ENCODE data around the gene LRRC71.
"Not testable (repeated sequence)": the region's sequence is repeated elsewhere in the genome, so short reads cannot be mapped to it uniquely, and the experiment has no call there.

The LRRC71 gene

DNA sequence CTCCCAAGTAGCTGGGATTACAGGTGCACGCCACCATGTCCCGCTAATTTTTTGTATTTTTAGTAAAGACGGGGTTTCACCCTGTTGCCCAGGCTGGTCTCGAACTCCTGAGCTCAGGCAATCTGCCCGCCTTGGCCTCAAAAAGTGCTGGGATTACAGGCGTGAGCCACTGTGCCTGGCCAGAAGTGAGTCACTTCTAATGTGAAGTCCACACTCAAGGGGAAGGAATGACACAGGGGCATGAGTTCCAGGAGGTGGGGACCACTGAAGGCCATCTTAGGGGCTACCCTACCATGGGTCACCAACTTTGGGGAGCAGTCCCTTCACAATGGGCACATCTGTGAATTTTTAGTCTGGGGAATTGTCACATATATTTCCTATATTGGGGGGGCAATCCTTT is 6.3 kb downstream of the LRRC71 start:
- not testable (repeated sequence) for DNase-seq (ENCODE audit: low read depth in 1 of 2, low spot score in 1 of 2)

DNA sequence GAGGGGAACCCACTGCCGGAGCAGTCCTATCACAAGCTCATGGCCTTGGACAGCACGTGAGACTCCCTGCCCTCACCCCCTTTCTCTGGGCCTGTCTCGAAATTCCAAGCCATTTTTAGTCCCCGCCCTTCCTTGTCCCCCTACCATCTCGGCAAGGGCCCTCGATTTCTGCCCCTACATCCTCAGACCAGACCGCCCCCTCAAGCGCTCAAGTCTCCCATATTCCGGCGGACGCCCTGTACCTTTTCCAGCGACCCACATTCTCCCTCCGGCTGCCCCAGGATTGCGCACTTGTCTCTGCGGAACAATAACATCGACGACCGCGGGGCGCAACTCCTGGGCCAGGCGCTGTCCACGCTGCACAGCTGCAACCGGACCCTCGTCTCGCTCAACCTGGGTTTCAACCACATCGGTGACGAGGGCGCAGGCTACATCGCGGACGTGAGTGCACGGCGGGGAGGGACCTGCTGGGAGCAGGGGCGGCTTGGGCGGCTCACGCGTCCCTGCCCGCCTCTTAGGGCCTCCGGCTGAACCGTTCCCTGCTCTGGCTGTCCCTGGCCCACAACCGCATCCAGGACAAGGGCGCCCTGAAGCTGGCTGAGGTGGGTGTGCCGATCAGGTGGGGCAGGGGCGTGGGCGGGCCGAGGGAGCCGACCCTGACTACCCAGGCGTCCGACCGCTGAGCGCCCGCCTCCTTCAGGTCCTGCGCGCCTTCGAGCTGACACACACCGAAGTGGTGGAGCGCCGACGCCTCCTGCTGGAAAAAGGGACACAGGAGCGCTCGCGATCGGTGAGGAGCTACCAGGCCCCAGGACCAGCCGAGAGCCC is 7.0 kb downstream of the LRRC71 start:
- peak; percentile 17 to 56 for DNase-seq (ENCODE audit: low read depth in 1 of 2, low spot score in 1 of 2)

DNA sequence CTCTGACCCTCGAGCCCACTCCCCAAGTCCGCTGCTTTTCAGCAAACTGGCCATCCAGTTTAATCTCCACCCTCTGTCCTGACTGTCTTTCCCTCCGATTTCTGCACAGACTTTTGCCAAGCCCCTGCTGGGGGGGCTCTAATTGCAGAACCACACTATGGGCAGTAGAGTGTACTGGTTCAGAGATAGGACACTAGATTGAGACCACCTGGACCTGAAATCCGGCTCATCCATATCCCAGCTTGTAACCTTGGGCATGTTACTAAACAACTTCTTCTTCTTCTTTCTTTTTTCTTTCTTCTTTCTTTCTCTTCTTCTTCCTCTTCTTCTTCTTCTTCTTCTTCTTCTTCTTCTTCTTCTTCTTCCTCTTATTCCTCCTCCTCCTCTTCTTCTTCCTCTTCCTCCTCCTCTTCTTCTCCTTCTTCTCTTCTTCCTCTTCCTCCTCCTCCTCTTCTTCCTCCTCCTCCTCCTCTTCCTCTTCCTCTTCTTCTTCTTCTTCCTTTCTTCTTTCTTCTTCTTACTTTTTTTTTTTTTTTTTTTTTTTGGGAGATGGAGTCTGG is 7.7 kb downstream of the LRRC71 start:
- no peak for DNase-seq (ENCODE audit: low read depth in 1 of 2, low spot score in 1 of 2)

DNA sequence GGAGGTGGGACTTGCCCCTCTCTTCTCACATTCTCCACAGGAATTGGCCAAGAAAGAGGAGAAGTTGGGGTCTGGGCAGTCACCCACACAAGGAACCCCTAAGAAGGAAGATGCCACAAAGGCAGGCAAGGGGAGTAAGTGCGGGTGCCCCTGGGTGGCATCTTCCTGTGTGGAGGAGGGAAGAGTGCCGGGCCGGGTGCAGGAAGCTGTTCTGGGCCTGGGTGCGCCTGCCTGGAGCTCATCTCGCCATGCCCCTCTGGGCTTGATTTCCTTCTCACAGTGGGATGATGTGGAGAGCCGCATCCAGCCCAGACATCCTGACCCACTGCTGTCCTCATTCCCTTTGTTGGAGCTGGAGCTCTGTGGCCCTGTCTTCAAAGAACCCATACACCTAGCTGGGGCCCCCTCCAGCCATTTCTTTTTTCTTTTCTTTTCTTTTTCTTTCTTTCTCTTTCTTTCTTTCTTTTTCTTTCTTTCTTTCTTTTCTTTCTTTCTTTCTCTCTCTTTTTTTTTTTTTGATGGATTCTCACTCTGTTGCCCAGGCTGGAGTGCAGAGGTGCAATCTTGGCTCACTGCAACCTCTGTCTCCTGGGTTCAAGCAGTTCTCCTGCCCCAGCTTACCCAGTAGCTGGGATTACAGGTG is 9.3 kb downstream of the LRRC71 start:
- no peak for DNase-seq (ENCODE audit: low read depth in 1 of 2, low spot score in 1 of 2)

DNA sequence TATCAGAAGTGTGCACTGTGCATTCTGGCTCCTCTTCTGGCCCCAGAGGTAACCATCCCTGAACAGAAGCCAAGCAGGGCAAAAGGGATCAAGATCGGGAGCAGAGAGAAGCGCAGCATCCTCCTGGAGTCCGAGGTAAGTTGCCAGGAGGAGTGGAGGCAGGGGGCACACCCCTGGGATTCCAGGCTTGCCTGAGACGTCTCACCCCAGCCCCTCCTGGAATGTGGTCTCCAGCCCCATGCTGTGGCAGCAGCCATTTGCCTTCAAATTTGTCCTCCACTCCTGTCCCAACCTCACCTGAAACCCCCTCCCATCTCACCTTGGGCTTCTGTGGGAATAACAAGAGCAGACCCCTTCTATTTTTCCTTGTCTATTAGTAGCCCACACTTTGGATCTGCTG is 10.1 kb downstream of the LRRC71 start:
- no peak for DNase-seq (ENCODE audit: low read depth in 1 of 2, low spot score in 1 of 2)

DNA sequence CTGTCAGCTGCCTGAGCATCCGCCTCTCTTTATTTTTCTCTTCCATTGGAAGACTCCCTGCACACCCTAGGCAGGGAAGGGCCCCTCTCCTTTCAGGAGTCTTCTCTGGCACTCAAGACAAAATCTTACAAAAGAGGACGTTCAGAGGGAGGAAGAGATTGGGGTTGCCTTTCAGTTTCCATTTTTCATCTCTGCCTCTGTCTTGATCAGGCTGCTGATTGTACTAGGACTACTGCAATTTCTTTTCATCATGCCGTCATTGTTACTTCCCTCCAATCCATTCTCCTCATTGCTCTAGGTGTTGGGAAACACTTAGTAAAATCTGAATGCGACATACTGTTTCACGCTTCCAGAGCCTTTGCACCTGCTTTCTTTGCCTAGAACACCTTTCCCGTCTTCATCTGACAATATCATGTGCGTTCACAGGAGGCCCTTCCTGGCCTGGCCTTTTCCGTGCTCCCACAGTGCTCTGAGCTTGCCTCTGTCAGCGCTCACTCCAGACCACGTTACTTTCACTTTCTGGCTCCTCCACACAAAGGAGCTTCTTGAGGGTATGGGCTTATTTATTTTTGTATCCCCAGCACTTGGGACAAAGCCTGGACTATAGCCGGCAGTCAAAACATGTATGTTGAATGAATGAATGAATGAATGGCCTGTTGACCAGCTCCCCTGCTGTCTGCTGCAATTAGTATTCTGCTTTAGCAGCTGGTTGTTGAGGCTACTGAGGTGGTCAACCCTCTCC is 10.9 kb downstream of the LRRC71 start:
- no peak for DNase-seq (ENCODE audit: low read depth in 1 of 2, low spot score in 1 of 2)

DNA sequence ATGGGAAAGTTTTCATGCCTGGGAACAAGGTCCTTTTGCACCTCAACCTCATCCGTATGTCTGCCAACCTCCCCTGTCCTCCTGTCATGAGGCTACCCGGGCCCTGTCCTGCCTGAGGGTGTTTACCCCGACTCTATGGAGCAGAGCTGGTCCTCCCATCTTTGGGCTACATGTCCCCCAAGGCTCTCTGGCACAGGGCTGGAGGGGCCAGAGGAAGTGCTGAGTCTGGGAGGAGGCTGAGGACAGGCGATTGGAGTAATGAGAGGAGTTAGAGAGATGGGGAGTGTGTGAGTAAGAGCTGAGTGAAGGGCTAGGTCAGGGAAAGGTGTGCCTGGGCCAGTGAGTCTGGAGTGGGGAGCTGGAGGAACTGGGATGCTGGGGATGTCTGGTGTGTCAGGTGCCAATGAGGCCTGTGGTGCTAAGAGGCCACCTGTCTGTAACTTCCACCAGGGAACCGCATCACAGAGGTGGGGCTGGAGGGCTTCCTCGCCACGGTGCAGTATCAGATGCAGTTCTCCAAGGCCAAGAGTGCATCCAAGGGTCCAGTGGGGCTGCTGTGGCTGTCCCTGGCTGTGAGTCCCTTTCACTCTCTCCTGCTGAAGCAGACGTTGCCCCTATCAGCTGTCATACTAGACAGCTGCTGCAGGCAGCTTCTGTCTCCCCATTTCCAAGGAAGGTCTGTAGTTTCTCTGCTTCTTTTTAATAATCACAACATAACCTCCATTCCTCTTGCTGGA is 11.7 kb downstream of the LRRC71 start:
- DNase-seq (ENCODE audit: low read depth in 1 of 2, low spot score in 1 of 2): no peak

DNA sequence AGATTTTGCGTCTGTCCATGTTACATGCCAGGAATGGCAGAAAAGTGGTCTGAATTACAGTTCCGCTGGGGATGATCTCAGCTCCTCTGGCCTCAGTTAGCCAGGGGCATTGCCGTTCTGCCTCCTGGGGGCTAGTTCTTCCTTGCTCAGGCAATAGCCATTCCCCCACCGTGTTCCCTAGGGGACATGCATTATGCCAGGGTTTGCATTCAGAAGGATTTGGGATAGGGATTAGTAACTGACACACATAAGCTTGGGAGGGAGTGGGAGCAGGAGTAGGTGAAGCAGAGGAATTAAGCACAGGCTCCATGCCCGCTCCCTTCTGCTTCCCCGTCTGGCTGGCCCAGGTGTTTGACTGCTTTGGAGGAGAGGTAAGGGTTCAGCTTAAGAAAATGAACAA is 12.7 kb downstream of the LRRC71 start:
- DNase-seq (ENCODE audit: low read depth in 1 of 2, low spot score in 1 of 2): no peak

DNA sequence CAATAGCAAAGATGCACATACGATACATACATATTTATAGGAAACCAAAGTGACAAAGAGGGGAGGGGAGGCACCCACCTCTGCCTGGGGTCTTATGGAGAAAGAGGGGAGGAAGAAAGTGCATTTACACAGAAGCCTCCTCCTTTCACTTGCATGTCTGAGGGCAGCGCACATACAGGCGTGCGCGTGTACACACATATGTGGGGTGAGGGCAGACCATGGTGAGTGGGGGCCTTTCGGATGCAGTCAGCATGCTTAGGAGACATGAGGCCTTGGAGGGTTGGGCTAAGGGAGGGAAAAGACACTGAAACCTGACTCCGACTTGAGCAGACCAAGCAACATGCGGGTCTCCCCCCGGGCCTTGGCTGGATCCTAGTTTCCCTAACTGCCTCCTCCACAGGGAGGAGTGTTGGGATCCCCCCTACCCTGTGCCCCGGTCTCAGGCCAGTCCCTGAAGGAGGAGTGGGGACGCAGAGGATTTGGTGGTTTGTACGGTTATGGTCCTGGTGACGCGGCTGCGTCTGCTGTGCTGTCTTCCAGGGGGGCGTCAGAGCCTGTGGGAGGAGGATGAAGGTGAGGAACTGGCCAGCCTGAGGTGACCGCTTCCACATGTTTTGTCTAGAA is 15.2 kb downstream of the LRRC71 start:
- DNase-seq (ENCODE audit: low read depth in 1 of 2, low spot score in 1 of 2): no peak

DNA sequence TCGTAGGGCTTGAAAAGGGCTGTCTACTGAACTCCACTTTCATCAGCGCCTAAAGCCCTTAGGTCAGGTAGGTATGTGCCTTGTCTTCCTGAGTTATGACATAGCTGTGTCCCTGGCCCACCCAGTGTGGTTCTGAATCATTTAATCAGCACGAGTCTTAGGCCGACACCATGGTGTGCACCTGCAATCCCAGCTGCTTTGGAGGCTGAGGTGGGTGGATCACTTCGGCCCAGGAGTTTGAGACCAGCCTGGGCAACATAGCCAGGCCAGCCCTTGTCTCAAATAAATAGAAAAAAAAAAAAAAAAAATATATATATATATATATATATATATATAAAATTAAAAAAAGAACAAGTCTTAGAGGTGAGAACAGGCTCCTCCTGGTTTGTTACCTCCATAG is 15.8 kb downstream of the LRRC71 start:
- no peak for DNase-seq (ENCODE audit: low read depth in 1 of 2, low spot score in 1 of 2)

DNA sequence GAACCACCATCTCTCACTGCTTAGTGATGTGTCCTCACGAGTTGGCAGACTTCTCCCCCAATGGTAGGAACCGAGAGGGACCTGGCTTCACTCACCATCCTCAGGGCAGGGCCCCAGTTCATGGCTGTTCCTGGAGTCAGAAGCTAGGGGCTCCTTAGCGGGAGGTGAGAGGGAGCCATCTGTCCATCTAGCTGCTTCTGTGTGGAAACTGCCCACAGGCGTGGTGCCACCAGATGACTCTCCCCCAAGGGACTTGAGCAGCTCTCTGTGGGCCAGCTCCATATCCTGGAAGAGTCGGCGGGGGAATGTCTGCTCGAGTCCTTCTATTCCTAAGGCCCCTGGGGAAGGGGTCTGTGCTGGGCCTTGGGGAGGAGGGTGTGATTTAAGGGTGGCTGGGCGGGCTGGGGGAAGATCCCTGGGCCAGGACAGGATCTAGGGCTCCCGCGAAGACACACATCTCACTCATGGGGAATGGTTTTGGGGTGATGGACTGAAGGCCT is 16.3 kb downstream of the LRRC71 start:
- DNase-seq (ENCODE audit: low read depth in 1 of 2, low spot score in 1 of 2): no peak

DNA sequence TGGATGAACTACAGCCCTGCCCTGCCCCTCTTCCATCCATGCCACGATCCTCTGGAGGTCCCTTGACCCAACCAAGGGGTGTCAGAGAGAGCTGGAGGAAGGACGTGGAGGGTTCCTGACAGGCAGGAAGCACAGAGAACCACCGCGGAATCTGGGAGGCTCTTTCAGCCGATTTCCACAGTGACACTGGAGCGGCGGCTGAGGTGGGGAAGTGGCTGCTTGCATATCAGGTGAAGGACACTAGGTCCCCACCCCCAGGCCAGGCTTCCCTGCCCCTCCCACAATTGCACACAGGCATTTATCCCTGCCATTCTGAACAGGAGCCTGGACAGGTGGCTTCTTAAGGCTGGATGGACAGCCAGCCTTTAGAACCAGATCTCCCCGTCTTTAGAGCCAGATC is 17.5 kb downstream of the LRRC71 start:
- DNase-seq (ENCODE audit: low read depth in 1 of 2, low spot score in 1 of 2): no peak

DNA sequence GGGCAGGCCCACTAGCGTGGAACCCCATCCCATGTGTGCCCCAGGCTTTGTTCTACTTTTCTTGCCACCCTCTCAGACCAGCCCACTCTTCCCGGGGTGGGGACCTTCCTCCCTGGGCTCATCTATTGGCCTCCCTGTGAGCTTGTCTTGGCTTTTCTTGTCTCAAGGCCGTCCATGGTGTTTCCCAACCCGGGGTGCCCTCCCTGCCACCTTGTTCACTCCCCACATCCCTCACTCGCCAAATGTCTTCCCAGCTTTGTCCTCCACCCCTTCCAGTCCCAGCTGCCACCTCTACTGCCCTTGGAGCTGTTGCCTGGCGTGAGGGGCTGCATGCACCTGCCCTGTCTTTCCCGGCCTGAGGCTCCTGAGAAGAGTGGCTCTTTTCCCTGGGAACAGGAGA is 18.4 kb downstream of the LRRC71 start:
- no peak for DNase-seq (ENCODE audit: low read depth in 1 of 2, low spot score in 1 of 2)

DNA sequence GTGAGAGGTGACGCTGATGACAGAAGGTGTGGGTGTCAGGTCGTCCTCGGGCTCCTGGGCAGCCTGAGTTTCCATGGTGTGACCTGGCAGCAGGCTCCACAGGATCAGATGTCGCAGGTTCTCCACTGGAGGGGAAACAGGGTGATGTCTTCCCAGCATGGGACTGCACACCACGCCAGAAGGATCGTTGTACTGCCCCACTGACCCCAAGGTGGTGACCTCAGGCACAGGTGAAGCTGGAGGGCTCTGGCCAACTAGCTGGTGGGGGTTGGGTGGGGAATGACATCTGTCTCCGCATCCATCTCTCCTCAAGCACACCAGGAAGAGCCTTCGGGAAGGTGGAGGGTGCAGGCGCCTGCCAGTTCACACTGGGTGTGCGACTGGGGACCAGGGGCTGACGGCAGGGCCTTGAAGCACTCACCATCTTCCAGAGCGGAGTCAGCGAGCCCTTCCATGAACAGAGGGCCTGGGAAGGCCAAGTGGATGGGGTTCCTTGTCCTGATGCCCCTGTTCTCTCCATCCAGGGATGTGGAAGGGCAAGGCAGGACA is 19.4 kb downstream of the LRRC71 start:
- no peak for DNase-seq (ENCODE audit: low read depth in 1 of 2, low spot score in 1 of 2)

DNA sequence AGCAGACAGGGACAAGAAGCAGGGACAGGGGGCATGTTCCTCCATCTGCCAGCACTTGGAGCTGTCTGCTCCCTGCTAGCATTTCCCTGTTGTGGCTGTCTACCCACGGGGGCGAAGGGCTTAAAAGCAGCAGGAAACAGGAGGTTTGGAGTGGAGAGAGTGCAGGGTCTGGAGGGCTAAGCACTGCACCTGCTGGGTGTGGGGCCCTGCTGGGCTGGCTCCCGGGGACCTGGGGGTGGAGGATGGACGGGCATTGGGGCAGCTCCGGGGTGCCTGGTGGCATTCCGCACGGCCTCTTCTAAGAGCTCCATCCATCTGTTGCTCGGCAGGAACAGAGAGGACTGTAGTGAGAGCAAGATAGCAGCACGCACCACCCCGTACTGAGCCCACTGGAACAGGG is 21.2 kb downstream of the LRRC71 start:
- no peak for DNase-seq (ENCODE audit: low read depth in 1 of 2, low spot score in 1 of 2)

DNA sequence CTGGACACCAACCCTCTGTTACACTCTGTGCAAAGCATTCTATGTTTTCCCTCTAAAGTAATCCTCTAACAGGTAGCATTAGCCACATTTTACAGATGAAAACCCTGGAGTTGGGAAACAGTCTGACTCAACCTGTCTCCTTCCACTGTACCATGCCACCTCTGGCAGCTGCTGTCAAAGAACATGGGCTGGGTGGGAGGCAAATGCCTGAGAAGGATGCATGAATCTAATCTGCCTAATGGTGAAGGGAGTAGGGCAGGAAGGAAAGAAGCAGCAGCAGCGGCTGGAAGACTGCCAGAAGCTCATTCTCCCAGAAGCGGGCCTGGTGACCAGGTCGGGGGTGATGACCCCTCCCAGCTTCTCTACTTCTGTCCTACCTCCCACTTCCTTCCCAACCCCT is 21.7 kb downstream of the LRRC71 start:
- no peak for DNase-seq (ENCODE audit: low read depth in 1 of 2, low spot score in 1 of 2)

DNA sequence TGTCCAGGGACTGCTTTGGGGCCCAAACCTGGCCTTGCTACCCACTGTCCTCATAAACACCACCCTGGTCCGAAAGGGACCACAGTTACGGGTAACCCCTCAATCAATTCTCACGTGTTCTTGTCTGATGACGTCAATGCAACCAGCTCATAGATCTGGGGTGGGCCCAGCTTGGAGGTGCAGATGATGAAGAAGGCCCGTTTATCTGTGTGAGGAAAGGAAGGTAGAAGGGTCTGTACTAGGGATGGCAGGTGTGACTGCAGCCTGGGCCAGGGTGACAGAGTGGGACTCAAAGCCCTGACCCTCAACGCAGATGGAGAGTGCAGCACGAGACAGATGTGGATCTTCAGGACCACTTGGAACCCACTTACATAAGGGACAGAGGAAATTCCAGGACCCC is 22.1 kb downstream of the LRRC71 start:
- no peak for DNase-seq (ENCODE audit: low read depth in 1 of 2, low spot score in 1 of 2)

DNA sequence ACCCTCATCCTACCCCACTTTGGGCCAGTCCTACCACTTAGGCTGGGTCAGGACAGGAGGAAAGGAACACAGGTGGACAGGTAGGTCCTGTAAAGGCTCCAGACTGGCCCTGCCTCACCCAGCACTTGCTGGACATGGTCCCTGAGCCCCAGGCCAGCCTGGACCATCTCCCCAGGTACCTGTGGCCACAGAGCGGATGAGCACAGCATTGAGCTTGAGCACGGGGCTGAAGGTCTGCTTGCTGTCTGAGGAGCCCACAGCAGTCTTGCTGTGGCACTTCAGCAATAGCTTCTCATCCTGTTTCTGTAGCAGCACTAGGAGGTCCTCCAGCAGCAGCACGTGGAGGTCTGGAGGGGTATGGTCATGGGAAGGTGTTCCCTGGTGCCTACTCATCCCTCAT is 23.3 kb downstream of the LRRC71 start:
- DNase-seq (ENCODE audit: low read depth in 1 of 2, low spot score in 1 of 2): no peak

DNA sequence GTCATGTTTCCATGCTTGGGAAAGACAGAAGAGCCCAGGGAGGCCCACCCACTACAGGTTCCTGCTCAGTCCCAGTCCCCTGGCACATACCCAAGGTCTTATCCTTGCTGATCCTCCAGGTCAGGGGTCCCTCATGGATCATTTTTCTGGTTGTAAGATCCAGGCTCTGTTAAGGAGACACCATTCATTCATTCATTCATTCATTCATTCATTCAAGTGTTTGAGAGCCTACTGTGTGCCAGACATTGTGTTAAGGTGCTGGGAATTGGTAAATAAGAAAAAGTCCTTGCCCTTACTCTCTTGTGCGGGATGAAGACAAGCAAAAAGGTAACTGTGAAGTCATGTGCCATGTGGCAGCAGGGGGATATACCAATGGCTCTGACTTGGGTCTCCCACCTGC is 23.8 kb downstream of the LRRC71 start:
- no peak for DNase-seq (ENCODE audit: low read depth in 1 of 2, low spot score in 1 of 2)

DNA sequence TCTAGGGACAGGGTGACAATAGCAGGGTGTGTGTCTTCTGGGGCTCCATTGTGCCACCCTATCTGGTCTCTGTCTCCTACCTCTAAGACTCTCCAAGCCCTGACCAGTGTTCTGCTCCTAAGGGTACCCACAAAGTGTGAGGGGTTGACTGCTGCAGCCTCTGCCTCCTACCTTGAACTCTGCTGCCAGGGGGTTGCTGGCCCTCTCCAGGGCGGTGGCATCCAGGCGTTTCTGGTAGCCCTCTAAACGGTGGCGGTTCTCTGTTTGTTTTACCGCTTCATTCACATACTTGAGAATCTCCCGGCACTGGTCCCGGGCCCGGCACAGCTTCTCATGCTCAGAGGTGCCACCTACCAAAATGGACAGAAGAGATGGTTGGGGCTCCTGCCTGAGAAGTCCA is 24.4 kb downstream of the LRRC71 start:
- no peak for DNase-seq (ENCODE audit: low read depth in 1 of 2, low spot score in 1 of 2)

Data from stimulated activated CD4-positive, alpha-beta T cell treated with anti-CD3 and anti-CD28 coated beads, Interleukin-15, amount 100 ng/mL, for 1 hour (primary cell).